Measurements from ENCODE around the gene CHAF1A.

GRCh38 chr19:4449022-4449638 is 46.7 kb downstream of the CHAF1A start:
- no peak for TF ChIP-seq KAT7 (CRISPR knock-in tag; IDR thresholded peaks at IDR 0.05; ENCODE audit: borderline replicate concordance)
- TF ChIP-seq CTCF (IDR thresholded peaks at IDR 0.05), result no peak
- TF ChIP-seq ATF2 (CRISPR knock-in tag; IDR thresholded peaks at IDR 0.05; ENCODE audit: borderline replicate concordance, low read depth), result no peak
- TF ChIP-seq ELF4 (CRISPR knock-in tag; IDR thresholded peaks at IDR 0.05; ENCODE audit: low read depth), result no peak
- no peak for TF ChIP-seq TEAD4 (CRISPR knock-in tag; IDR thresholded peaks at IDR 0.05)
- TF ChIP-seq, protein P1, sequence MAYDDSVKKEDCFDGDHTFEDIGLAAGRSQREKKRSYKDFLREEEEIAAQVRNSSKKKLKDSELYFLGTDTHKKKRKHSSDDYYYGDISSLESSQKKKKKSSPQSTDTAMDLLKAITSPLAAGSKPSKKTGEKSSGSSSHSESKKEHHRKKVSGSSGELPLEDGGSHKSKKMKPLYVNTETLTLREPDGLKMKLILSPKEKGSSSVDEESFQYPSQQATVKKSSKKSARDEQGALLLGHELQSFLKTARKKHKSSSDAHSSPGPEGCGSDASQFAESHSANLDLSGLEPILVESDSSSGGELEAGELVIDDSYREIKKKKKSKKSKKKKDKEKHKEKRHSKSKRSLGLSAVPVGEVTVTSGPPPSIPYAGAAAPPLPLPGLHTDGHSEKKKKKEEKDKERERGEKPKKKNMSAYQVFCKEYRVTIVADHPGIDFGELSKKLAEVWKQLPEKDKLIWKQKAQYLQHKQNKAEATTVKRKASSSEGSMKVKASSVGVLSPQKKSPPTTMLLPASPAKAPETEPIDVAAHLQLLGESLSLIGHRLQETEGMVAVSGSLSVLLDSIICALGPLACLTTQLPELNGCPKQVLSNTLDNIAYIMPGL (CRISPR knock-in tag; IDR thresholded peaks at IDR 0.05), result no peak
- TF ChIP-seq ATF1 (CRISPR knock-in tag; IDR thresholded peaks at IDR 0.05), result no peak
- TF ChIP-seq OVOL2 (CRISPR knock-in tag; IDR thresholded peaks at IDR 0.05; ENCODE audit: borderline replicate concordance), result no peak
- no peak for TF ChIP-seq ZBTB43 (CRISPR knock-in tag; IDR thresholded peaks at IDR 0.05)
- TF ChIP-seq, protein P2, sequence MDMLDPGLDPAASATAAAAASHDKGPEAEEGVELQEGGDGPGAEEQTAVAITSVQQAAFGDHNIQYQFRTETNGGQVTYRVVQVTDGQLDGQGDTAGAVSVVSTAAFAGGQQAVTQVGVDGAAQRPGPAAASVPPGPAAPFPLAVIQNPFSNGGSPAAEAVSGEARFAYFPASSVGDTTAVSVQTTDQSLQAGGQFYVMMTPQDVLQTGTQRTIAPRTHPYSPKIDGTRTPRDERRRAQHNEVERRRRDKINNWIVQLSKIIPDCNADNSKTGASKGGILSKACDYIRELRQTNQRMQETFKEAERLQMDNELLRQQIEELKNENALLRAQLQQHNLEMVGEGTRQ (CRISPR knock-in tag; IDR thresholded peaks at IDR 0.05), result no peak
- no peak for TF ChIP-seq HMGA2 (CRISPR knock-in tag; IDR thresholded peaks at IDR 0.05)
